GM12892 (cell line): Measurements from ENCODE around the gene RIN3.

ENCODE experiments used
- POLR2A ChIP-seq: IDR thresholded peaks from 2 replicates; pipeline ENCODE4 v1.6.1; 2011; ENCODE audit warnings: low read depth, low read length, control low read depth
- TAF1 ChIP-seq: IDR thresholded peaks from 2 replicates; pipeline ENCODE4 v1.6.1; 2011; ENCODE audit warnings: low read depth, mild to moderate bottlenecking, control low read depth, low read length, borderline replicate concordance

DNA sequence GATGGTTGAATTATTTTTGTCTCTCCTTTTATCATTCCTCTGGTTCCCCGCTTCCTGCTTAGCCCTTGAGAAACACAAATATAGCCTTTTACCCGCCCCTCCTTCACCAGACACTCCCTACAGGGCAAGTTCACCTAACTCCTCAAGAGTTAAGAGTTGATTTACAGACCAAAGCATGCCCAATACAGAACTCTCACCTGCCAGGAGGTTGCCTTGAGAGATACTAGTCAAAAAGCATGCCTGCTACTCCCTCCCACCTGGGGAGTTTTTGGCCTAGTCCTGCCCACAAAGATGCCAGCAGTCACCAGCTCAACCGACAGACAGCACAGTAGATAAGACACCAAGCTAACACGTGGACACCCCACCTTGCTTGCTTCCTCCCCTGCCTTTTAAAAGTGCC lies 223.6 kb downstream of the RIN3 start:
- TF ChIP-seq POLR2A: no peak
- TF ChIP-seq TAF1: no peak
